ENCODE measurements around the gene KSR1.

The KSR1 gene

DNA sequence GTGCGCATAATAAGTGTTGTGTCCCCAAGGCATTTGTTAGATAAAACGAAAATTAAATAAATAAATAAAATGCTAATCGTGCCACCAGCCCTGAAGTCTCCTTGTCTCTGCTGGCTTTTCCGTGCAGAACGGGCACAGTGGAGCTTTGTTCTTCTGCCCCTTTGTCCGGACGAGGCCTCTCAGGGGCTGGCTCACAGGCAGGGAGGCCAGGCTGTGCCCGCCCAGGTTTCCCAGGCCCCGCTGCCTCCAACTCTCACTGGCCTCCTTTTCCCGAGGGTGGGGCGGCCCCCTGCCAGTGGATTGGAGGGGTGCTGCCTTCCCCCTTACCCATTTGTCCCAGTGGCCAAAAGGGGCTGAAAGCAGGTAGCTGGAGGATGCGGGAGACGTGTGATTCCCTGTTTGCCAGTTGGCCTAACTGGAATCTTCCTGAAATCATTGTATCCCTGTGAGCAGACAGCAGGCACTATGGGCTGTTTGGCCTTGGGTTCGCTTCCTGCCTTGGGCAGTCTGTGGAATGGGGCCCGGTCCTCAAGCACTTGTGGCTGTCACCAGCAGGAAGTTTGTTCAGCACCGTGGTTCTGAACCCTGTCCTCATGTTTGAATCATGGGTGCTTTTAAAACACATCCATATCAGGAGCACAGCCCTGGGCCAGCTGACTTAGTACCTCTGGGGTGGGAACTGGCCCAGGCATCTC is 64.4 kb downstream of the KSR1 start:
- no peak for DNase-seq

DNA sequence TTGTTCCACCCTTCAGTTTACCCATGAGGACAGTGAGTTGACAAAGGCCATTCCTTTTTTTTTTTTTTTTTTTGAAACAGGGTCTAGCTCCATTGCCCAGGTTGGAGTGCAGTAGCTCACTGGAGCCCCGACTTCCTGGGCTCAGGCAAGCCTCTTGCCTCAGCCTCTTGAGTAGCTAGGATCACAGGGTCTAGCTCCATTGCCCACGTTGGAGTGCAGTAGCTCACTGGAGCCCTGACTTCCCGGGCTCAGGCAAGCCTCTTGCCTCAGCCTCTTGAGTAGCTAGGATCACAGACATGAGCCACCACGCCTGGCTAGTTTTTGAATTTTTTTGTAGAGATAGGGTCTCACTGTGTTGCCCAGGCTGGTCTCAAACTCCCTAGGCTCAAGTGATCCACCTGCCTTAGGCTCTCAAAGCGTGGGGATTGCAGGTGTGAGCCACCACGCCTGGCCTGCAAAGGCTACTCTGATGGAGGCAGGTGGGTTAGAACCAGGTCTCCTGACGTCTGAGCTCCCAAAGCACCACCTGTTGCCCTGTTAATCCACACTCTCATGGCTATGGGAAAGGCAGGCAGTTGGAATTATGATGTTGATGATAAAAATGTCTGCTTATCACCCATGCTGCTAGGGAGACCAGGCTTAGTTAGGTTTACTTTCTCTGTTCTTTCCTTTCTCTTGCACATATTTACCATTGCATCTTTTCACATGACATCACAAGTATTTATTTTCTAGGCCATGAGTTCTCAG is 65.2 kb downstream of the KSR1 start:
- DNase-seq: no peak

DNA sequence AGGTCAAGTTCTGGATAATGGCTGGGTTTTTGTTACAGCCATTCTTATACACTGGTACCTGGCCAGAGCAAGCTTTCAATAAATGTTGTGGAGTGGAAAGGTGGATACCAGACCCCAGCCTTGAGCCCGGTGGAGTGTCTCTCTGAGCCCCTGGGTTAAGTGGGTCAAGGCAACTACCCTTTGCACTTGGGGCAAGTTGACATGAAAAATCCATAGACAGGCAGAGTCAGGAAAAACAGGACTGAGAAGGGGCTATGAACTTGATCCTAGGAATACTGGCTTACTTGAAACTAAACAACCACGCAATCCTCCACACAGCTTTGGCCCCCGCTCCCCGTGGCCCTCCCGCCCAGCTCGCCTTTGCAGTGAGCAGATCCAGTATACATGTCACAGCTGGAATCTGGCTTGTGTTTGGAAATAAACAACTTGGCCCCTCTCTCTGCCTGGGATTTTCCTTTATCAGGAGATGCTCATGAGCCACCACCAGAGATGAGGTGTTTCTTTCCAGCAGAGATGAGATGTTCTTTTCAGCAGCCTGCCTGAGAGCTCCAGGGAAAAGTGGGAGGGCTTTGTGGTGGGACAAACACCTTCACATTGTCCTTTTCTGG is 65.9 kb downstream of the KSR1 start:
- no peak for DNase-seq

- DNase-seq: no peak
Measured at GRCh38 chr17:27523712-27524111, 67.5 kb downstream of the KSR1 start.

DNA sequence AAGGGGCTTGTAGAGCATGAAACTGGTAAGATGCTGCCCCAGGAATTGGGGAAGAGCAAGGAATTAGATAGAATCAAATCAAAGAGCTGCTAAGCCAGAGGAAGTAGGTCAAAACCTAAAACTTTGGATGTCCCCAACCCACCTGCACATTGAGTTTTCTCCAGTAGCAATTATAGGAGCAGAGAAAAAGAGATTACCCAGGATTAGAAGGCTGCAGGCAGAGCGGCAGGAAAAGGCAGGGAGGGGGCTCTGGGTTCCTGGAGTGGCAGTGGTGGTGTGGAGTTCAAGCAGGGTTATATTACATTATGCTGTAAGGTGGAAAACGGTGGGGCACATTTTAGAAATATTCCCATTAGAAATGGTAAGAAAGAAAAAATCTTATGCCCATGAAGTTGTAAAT is 68.3 kb downstream of the KSR1 start:
- no peak for DNase-seq

- no peak for DNase-seq
Measured at GRCh38 chr17:27525316-27525715, 69.1 kb downstream of the KSR1 start.

- DNase-seq: no peak
Measured at GRCh38 chr17:27525836-27526603, 69.8 kb downstream of the KSR1 start.

DNA sequence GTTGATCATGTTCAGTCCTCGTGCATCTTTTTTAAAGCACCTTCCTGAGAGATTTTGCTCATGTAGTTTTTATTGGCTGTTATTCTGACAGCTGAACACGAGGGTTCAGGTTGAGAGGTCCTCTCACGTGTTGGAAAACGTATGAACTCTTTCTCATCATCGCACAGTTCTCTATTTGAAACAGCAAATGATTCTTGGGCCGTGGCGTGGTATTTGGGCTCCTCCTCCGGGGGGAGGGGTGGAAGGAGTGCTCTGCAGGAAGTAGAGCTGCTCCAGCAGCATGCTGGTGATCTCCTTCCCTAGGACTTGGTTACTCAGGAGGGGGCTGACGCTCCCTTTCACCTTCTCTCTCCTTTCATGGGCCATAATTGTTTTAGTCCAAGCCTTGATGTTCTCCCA is 70.4 kb downstream of the KSR1 start:
- no peak for DNase-seq

DNA sequence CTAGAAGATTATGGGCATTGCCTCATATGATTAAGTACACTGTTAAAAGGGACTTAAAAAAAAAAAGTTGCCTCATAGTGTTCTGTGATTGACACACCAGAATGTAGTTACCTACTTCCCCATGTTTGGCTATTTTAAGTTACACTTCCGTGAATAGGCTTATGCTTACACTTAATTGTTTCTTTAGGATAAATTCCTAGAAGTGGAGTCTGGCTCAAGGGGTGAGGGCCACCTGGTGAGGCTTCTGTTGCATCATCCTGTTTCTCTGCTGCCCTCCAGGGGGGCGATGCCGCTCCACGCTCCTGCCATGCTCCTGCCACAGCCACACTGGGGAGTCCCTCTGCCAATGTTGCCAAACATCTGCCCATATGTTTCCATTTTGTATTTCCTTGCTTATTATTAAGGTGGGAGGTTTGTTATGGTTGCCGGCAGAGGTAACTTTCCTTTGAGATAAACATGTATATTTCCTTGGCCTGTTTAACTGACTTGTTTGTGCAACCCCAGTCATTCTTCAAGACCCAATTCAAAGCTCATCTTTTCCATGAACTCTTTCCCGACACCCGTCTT is 73.1 kb downstream of the KSR1 start:
- no peak for DNase-seq

- DNase-seq: no peak
Measured at GRCh38 chr17:27530764-27531391, 74.6 kb downstream of the KSR1 start.

GRCh38 chr17:27531469-27531961 is 75.3 kb downstream of the KSR1 start:
- no peak for DNase-seq

DNA sequence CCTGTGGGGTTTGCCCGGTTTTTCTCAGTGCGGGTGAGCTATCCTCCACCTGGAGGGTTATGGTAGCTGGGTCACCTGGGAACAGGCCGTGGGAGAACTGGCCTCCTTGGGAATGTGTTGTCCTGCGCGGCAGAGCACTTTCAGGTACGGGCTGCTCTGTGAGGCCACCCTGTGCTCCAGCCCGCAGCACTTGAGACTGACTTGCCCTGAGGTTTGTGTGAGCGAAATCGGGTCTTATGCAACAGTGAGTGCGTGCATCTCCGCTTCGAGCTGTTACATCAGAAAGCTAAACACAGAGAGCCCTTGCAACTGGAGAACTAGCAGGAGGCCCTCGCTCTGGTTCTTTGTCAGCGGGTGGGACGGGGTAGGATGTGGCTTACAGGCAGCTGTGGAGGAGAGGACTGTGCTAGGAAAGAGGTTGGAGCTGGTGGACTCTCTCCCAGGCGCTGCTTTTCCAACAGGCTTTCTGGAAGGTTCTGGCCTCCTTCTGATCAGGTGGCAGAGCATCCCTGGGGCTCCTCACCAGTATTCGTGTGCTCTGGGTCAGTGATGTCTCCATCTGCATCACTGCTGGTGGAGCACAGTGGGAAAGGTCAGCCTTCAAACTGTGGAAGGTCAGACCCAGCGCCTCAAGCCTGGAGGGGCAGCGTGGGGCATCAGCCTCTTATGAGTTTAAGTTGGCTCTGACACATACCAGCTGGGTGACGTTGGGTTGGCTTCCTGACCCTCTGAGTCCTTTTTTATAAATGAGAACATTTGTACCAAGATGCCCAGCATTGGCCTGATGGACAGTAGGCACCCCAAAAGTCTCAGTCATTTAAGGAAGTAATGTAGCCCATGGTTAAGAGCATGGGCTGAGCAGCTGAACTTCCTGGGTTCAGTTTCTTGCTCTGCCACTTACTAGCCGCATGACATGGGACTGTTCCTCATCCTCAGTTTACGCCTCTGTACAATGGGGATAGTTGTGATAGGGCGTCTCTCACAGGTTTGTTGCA is 76.3 kb downstream of the KSR1 start:
- no peak for DNase-seq

DNA sequence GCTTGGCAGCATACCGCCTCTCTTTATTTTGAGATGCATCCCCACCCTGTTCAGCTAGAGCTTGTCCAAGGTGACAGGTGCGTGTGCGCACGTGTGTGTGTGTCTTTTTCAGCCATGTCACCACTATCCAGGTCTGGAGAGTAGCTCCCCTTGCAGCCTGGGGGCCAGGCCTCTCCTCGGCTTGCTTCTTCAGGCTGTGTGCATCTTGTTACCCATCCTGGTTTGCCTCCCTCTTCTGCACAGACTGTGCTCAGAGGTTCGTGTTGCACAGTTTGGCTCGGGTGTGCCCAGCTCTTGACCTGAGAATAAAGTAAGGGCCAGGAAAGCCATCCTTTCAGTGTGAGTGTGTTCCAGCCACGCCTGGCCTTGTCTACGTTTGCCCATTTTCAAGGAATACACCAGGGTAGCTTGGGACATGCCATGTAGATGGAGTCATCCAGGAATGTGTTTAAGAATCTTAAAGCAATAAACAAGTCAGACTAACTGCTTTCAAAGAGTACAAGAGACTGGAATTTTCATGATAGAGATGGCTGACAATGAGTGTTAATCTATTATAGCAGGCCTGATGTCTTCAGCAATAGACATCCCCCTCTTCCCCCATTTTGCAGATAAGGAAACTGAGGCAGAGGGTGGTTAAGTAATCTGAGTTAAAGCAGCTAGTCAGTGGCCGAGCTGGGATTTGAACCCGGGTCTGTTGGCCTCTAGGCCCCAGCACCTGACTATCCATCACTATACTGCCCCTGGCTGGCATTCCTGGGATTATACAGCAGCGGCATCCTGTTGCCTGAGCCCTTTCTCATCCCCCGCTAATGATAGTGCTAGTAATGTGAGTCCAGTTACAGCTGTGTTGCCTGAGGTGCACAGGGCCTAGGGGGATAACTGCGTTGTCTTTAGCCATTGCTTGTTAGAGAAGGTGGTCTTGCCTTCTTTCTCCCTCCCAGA is 77.9 kb downstream of the KSR1 start:
- DNase-seq: no peak

DNA sequence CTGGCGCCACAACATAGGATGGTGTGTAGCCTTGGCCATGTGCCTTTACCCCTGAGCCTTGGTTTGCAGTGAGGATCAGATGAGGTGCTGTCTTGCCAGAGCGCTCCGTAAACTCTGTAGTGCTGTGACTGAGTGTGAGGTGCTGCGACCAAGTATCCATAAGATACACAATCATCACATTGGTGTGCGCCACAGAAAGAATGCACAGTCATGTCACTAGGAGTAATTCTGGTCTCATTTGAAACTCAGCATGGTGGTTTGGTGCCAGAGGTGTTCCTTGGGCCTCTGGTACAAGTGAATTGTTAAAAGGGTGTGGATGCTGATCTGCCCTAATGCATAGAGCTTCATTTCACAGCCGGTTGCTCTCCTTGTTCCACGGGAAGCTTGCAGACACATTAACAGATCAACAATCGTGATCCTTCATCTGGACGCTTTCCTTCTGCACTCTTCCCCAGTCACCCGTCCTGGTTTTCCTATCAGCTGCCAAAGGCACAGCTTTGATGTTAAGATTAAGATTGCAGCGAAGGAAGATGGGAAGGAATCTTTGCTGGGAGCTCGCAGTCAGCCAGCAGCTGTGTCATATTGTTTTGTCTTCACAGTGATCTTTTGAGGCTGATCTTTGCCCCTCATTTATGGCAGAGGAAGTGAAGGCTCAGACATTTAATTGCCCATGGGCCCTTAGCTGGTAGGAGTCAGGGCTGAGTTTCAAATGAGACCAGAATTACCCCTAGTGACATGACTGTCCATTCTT is 79.1 kb downstream of the KSR1 start:
- DNase-seq: no peak

GRCh38 chr17:27535975-27536374 is 79.7 kb downstream of the KSR1 start:
- no peak for DNase-seq

- DNase-seq: no peak
Measured at GRCh38 chr17:27536781-27537180, 80.5 kb downstream of the KSR1 start.

DNA sequence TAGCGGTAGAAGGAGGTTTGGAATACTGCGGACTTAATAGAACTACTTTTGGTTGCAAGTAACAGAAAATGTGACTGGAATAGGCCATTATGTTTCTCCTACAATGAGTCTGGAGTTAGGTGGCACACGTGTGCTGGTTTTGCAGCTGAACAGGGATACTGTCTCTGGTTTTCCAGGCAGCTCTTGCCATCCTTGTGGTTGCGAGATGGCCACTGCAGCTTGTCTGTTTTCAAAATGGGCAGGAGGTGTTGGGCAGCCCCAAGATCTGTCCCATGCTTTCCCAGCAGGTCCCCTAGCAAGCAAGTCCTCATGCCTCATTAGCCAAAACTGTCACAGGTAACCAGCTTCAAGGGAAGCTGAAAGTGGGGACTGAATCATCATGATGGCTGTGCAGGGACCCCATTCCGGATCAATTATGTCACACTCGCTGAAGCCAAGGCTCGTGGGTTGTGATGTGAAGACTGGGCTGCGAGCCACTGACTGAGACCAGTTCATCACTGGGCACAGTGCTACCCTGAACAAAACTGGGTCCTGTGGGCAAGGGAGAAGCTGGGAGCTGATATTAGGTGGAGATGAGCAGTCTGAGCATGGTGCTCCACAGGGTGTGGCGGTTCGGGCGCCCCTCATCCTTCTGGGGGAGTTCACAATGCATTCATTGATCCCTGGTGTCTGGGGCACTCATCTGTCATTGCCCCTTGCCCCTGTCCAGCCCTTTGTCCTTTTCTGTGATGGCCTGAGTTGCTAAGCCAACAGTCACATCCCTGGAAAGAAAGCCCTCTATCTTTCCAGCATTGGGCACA is 82.1 kb downstream of the KSR1 start:
- no peak for DNase-seq

DNA sequence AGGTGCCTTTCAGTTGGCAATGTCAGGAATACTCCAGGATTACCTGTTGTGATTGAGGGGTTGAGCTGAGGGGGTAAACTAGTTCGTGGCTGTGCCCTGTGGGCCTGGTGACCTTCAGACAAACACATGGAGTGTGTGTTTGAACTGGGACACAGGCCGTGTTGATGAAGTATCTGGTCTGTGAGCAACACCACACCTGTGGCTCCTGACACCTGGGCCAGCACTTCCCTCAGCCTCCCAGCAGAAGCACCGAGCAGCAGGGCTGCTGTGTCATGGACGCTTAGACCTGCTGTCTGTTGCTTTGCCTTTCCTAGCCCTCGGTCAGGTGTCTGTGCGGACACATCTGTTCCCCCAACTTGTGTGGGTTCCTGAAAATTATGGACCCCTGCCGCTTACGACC is 82.9 kb downstream of the KSR1 start:
- DNase-seq: no peak

All from activated gamma-delta T cell treated with Interleukin-2 at 50 U/mL for 16 hours (primary cell).